Naive B cell (primary cell): Measurements from ENCODE around the gene ADAMTS15. TPM values are rescaled to one million over a fixed set of nuclear protein-coding genes. Genes with fewer than 3 reads are reported as not detected.

Experiments used
- ATAC-seq, 2 donors: fragments of 150-1000 bp; cut with Tn5 transposase; 2 replicates each; pipeline ENCODE4 v1.10.0; 2021; ENCODE audit warnings: low read depth in 2 of 2, mild to moderate bottlenecking in 2 of 2, moderate library complexity in 2 of 2
- DNase-seq: peaks from one replicate; pipeline ENCODE4 v3.0.0; 2022
- H3K27ac Mint-ChIP-seq, 6 donors: one replicate each; pipeline ENCODE4 v1.8.0; 2020 to 2022; ENCODE audit warnings: mild to moderate bottlenecking in 6 of 6, mixed read lengths in 6 of 6, moderate library complexity in 5 of 6, inconsistent platforms in 2 of 6
- H3K27me3 Mint-ChIP-seq, 3 donors: one replicate each; pipeline ENCODE4 v1.8.0; 2021 to 2022; ENCODE audit warnings: mixed read lengths in 3 of 3, mild to moderate bottlenecking in 1 of 3
- H3K36me3 Mint-ChIP-seq, 2 donors: one replicate each; pipeline ENCODE4 v1.8.0; 2020 to 2022; ENCODE audit warnings: mixed read lengths in 2 of 2, inconsistent platforms in 1 of 2, mild to moderate bottlenecking in 1 of 2
- H3K4me1 Mint-ChIP-seq, 3 donors: one replicate each; pipeline ENCODE4 v1.8.0; 2020 to 2022; ENCODE audit warnings: mixed read lengths in 3 of 3, inconsistent platforms in 1 of 3, mild to moderate bottlenecking in 1 of 3, moderate library complexity in 1 of 3
- H3K4me3 Mint-ChIP-seq, 8 donors: one replicate each; pipeline ENCODE4 v1.8.0; 2020 to 2022; ENCODE audit warnings: mild to moderate bottlenecking in 8 of 8, mixed read lengths in 8 of 8, moderate library complexity in 8 of 8, inconsistent platforms in 2 of 8
- H3K9me3 Mint-ChIP-seq, 7 donors: one replicate each; pipeline ENCODE4 v1.8.0; 2020 to 2022; ENCODE audit warnings: mixed read lengths in 7 of 7, mild to moderate bottlenecking in 5 of 7, inconsistent platforms in 2 of 7, moderate library complexity in 1 of 7
- polyA plus RNA-seq, 6 donors: library from polyadenylated mRNA; unstranded; fragments of 300-500 nt; fragmentation: Illumina TruSeq; gene quantifications; one replicate each; pipeline ENCODE4 v1.2.3, GENCODE V29; 2021; ENCODE audit warnings: low read depth in 6 of 6

Gene ADAMTS15
- polyA plus RNA-seq, 6 donors from 2014 or later: not detected

GRCh38 chr11:130423541-130424142 is 24.8 kb upstream of the ADAMTS15 start:
- H3K4me1 Mint-ChIP-seq: peaks cover 7 to 8% (median 7%) of the 10 kb centered on the region in 3 donors
- no peak overlapping the region for H3K4me3 Mint-ChIP-seq
- H3K27ac Mint-ChIP-seq: no peak overlapping the region
- no peaks in the 10 kb centered on the region for H3K36me3 Mint-ChIP-seq
- no peaks in the 10 kb centered on the region for H3K9me3 Mint-ChIP-seq
- H3K27me3 Mint-ChIP-seq: peaks cover 32 to 82% (median 72%) of the 10 kb centered on the region in 3 donors
- no peak for DNase-seq
- no peak for ATAC-seq

- ATAC-seq (no peak), DNase-seq (no peak)
- Mint-ChIP-seq H3K27me3 (peaks cover 42 to 88% (median 83%) of the 10 kb centered on the region in 3 donors), H3K4me1 (peaks cover 10 to 14% (median 11%) of the 10 kb centered on the region in 3 donors), H3K4me3 (peak overlapping the region in 1 of 8 donors; percentile 12), H3K9me3 (no peaks in the 10 kb centered on the region), H3K36me3 (no peaks in the 10 kb centered on the region), H3K27ac (no peak overlapping the region)
Measured at GRCh38 chr11:130424613-130425140, 23.8 kb upstream of the ADAMTS15 start.

- H3K9me3 Mint-ChIP-seq: no peaks in the 10 kb centered on the region
- no peak overlapping the region for H3K27ac Mint-ChIP-seq
- peak overlapping the region in 1 of 8 donors; percentile 12 for H3K4me3 Mint-ChIP-seq
- ATAC-seq (no peak), DNase-seq (no peak)
- H3K27me3 Mint-ChIP-seq: peaks cover 47 to 91% (median 83%) of the 10 kb centered on the region in 3 donors
- H3K36me3 Mint-ChIP-seq: no peaks in the 10 kb centered on the region
- peaks cover 10 to 14% (median 11%) of the 10 kb centered on the region in 3 donors for H3K4me1 Mint-ChIP-seq
Measured at GRCh38 chr11:130425156-130425555, 23.3 kb upstream of the ADAMTS15 start.

- Mint-ChIP-seq H3K9me3 (no peaks in the 10 kb centered on the region), H3K4me1 (peaks cover 10 to 17% (median 14%) of the 10 kb centered on the region in 3 donors), H3K27ac (no peak overlapping the region), H3K36me3 (no peaks in the 10 kb centered on the region), H3K4me3 (peak overlapping the region in 5 of 8 donors; percentile 37 to 90 (median 66)), H3K27me3 (peaks cover 44 to 91% (median 81%) of the 10 kb centered on the region in 3 donors)
- ATAC-seq (no peak), DNase-seq (no peak)
Measured at GRCh38 chr11:130426223-130426836, 22.1 kb upstream of the ADAMTS15 start.

GRCh38 chr11:130426837-130427341 is 21.6 kb upstream of the ADAMTS15 start:
- Mint-ChIP-seq H3K4me3 (peak overlapping the region in 7 of 8 donors; percentile 9 to 90 (median 58)), H3K4me1 (peaks cover 10 to 17% (median 15%) of the 10 kb centered on the region in 3 donors), H3K36me3 (no peaks in the 10 kb centered on the region), H3K27me3 (peaks cover 42 to 88% (median 79%) of the 10 kb centered on the region in 3 donors), H3K9me3 (no peaks in the 10 kb centered on the region), H3K27ac (no peak overlapping the region)
- DNase-seq (no peak), ATAC-seq (no peak)

- H3K27me3 Mint-ChIP-seq: peaks cover 42 to 80% (median 75%) of the 10 kb centered on the region in 3 donors
- no peak for ATAC-seq
- no peak overlapping the region for H3K27ac Mint-ChIP-seq
- no peaks in the 10 kb centered on the region for H3K36me3 Mint-ChIP-seq
- H3K4me3 Mint-ChIP-seq: peak overlapping the region in 2 of 8 donors; percentile 58 to 66
- H3K4me1 Mint-ChIP-seq: peaks cover 10 to 17% (median 15%) of the 10 kb centered on the region in 3 donors
- no peak for DNase-seq
- no peaks in the 10 kb centered on the region for H3K9me3 Mint-ChIP-seq
Measured at GRCh38 chr11:130427581-130428315, 20.7 kb upstream of the ADAMTS15 start.

- Mint-ChIP-seq H3K27ac (peak within 1 kb of the TSS in 1 of 6 donors; percentile 63), H3K9me3 (no peaks in the 10 kb centered on the region), H3K27me3 (peaks cover 42 to 72% (median 67%) of the 10 kb centered on the region in 3 donors), H3K4me1 (peaks cover 10 to 17% (median 15%) of the 10 kb centered on the region in 3 donors), H3K36me3 (no peaks in the 10 kb centered on the region), H3K4me3 (peak within 1 kb of the TSS; percentile 30 to 83 (median 72))
- ATAC-seq: no peak
- no peak for DNase-seq
Measured at GRCh38 chr11:130428316-130429119, 19.9 kb upstream of the ADAMTS15 start, which contains the start of gene ADAMTS8. Gene ADAMTS8 (minus strand): TSS chr11:130428609. CDS start chr11:130428286, 323 bp downstream.

- DNase-seq: no peak
- Mint-ChIP-seq H3K36me3 (no peaks in the 10 kb centered on the region), H3K4me3 (peak overlapping the region; percentile 12 to 83 (median 72)), H3K27me3 (peaks cover 41 to 65% (median 63%) of the 10 kb centered on the region in 3 donors), H3K27ac (no peak overlapping the region), H3K9me3 (no peaks in the 10 kb centered on the region), H3K4me1 (peaks cover 10 to 17% (median 15%) of the 10 kb centered on the region in 3 donors)
- ATAC-seq: no peak
Measured at GRCh38 chr11:130429120-130429681, 19.2 kb upstream of the ADAMTS15 start.

GRCh38 chr11:130429983-130430382 is 18.5 kb upstream of the ADAMTS15 start:
- Mint-ChIP-seq H3K27me3 (peaks cover 33 to 58% (median 55%) of the 10 kb centered on the region in 3 donors), H3K4me1 (peaks cover 10 to 17% (median 15%) of the 10 kb centered on the region in 3 donors), H3K36me3 (no peaks in the 10 kb centered on the region), H3K27ac (no peak overlapping the region), H3K9me3 (no peaks in the 10 kb centered on the region), H3K4me3 (no peak overlapping the region)
- no peak for DNase-seq
- ATAC-seq: no peak

GRCh38 chr11:130431331-130431773 is 17.1 kb upstream of the ADAMTS15 start:
- H3K27me3 Mint-ChIP-seq: peaks cover 26 to 44% (median 41%) of the 10 kb centered on the region in 3 donors
- no peak overlapping the region for H3K27ac Mint-ChIP-seq
- ATAC-seq (peak; percentile 60 to 69), DNase-seq (peak; percentile 50)
- H3K4me3 Mint-ChIP-seq: no peak overlapping the region
- H3K36me3 Mint-ChIP-seq: no peaks in the 10 kb centered on the region
- no peaks in the 10 kb centered on the region for H3K9me3 Mint-ChIP-seq
- H3K4me1 Mint-ChIP-seq: peaks cover 10 to 17% (median 15%) of the 10 kb centered on the region in 3 donors

GRCh38 chr11:130431801-130432200 is 16.6 kb upstream of the ADAMTS15 start:
- DNase-seq (no peak), ATAC-seq (no peak)
- Mint-ChIP-seq H3K9me3 (no peaks in the 10 kb centered on the region), H3K36me3 (no peaks in the 10 kb centered on the region), H3K27ac (no peak overlapping the region), H3K27me3 (peaks cover 25 to 41% (median 39%) of the 10 kb centered on the region in 3 donors), H3K4me1 (peaks cover 10 to 17% (median 15%) of the 10 kb centered on the region in 3 donors), H3K4me3 (no peak overlapping the region)

GRCh38 chr11:130433357-130433756 is 15.1 kb upstream of the ADAMTS15 start:
- peaks cover 6 to 12% (median 11%) of the 10 kb centered on the region in 3 donors for H3K4me1 Mint-ChIP-seq

More at GRCh38 chr11:130433357-130433756, 15.1 kb upstream of the ADAMTS15 start:
- Mint-ChIP-seq H3K4me3 (no peak overlapping the region), H3K36me3 (no peaks in the 10 kb centered on the region), H3K27ac (no peak overlapping the region), H3K27me3 (peaks cover 30 to 50% (median 46%) of the 10 kb centered on the region in 3 donors), H3K9me3 (no peaks in the 10 kb centered on the region)
- no peak for ATAC-seq
- no peak for DNase-seq
